Activated T-cell treated with anti-CD3 and anti-CD28 coated beads for 24 hours (primary cell): ENCODE data around the gene MCM10.
"Not testable (repeated sequence)": the region's sequence is repeated elsewhere in the genome, so short reads cannot be mapped to it uniquely, and the experiment has no call there.

Experiments
- DNase-seq: peaks from one replicate; pipeline ENCODE4 v3.0.0-alpha.2; 2020; ENCODE audit warnings: low read depth

The MCM10 gene

GRCh38 chr10:13221572-13221971 is 60.2 kb downstream of the MCM10 start:
- no peak for DNase-seq

- no peak for DNase-seq
Measured at GRCh38 chr10:13222151-13222550, 60.8 kb downstream of the MCM10 start.

DNA sequence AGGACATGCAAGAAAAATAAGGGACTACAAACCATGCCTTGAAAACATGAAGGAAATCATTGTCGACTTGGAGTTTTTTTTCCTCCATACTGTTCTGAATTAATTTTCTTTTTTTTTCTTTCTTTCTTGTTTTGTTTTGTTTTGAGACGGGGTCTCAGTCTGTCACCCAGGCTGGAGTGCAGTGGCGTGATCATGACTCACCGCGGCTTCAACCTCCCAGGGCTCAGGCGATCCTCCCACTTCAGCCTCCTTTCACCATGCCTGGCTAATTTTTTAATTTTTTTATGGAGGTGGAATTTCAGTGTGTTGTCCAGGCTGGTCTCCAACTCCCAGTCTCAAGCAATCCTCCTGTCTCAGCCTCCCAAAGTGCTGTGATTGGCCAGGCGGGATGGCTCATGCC is 61.2 kb downstream of the MCM10 start:
- no peak for DNase-seq

GRCh38 chr10:13223241-13223640 is 61.9 kb downstream of the MCM10 start:
- no peak for DNase-seq

GRCh38 chr10:13224210-13224995 is 63.0 kb downstream of the MCM10 start:
- DNase-seq, result no peak

- DNase-seq, result no peak
Measured at GRCh38 chr10:13225601-13226000, 64.2 kb downstream of the MCM10 start.

GRCh38 chr10:13227031-13227430 is 65.7 kb downstream of the MCM10 start:
- DNase-seq, result no peak

- no peak for DNase-seq
Measured at GRCh38 chr10:13231190-13231589, 69.8 kb downstream of the MCM10 start.

GRCh38 chr10:13231808-13232207 is 70.5 kb downstream of the MCM10 start:
- DNase-seq, result no peak

DNA sequence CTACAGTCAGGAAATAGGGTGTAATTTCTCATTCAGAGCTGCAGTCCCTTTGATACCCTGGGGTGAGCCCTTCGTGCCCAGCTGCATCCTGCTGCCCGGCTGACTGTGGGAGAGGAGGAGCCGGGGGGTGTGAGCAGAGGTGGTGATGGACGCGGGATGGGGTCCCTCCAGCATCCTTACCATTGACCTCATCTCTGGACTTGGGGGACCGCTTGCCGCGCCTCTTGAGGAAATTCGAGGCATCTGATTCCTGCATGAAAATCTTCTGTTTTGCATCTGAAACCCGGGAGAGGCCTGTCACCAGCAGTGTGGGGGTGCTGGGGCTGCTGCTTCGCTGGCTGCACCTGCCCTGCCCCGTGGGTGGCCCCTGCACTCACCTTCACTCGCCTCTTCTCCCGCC is 72.0 kb downstream of the MCM10 start:
- DNase-seq, result no peak

DNA sequence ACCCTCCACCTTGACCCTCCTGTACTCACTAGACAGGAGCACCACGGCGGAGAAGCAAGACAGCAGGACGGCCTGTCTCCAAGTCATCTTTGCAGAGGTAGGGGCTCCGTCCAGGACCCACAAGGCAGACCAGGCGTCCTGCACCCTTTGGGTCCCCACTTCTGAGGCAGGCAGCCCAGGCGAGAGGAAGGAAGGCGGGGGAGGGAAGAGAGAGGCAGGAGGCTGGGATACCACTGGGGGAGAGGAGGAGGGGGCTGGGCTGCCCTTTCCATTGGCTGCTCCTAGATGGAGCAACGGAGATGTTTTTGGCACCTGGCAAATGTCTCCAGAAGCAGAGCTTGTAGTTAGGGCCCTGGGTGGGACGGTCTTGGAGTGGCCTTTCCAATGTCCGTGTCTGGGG is 72.8 kb downstream of the MCM10 start, which contains the start of gene UCMA:
UCMA (minus strand) TSS at position 203 of the 400 bp plus-strand sequence; CDS start at position 87, 116 bp downstream.
- no peak for DNase-seq

- not testable (repeated sequence) for DNase-seq
Measured at GRCh38 chr10:13234736-13235135, 73.4 kb downstream of the MCM10 start.

- DNase-seq, result no peak
Measured at GRCh38 chr10:13236638-13237037, 75.3 kb downstream of the MCM10 start.

GRCh38 chr10:13238271-13239077 is 77.1 kb downstream of the MCM10 start:
- no peak for DNase-seq

- no peak for DNase-seq
Measured at GRCh38 chr10:13239923-13240322, 78.6 kb downstream of the MCM10 start.

- DNase-seq, result no peak
Measured at GRCh38 chr10:13241613-13242012, 80.3 kb downstream of the MCM10 start.

DNA sequence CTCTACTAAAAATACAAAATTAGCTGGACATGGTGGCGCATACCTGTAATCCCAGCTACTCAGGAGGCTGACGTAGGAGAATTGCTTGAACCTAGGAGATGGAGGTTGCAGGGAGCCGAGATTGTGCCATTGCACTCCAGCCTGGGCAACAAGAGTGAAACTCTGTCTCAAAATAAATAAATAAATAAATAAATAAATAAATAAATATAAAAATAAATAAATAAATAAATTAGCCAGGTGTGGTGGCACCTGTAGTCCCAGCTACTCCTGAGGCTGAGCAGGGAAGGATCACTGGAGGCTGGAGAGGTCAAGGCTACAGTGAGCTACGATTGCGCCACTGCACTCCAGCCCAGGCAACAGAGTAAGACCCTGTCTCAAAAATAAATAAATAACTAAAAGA is 80.9 kb downstream of the MCM10 start:
- not testable (repeated sequence) for DNase-seq

DNA sequence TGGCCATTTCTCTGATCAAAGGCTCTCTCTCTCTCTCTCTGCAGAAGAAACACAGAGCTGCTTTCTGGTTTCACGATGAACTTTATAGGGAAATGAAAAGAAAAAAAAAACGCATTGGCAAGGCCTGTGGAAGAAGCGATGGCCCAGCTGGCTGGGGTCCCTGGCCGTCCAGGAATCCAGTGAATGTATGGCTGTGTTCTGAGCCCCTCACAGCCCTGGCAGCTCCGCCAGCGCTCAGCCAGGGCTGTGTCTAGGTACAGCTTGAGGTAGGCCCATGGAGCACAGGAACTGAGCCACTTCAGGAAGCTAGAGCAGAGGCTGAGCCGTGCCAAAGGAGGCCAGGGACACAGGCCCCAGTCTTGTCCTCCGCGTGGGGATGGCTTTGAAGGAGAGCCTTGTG is 85.9 kb downstream of the MCM10 start:
- no peak for DNase-seq

DNA sequence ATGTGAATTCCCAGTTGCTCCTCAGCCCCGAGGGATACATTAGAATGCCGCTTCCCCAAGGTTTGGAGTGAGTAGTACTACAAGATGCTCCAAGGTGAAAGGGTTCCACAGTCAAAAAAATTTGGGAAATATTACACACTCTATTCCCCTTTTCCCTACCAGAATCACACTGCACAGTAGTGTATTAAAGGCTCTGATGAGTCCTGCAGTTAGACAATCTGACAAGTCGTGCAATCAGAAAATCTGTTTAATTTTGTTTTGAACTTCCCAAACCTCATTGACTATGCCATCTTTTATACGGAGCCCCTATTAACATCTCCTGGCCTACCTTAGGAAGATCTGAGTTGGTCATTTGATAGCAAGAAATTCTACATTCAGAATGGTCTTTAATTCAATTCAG is 86.4 kb downstream of the MCM10 start:
- no peak for DNase-seq

DNA sequence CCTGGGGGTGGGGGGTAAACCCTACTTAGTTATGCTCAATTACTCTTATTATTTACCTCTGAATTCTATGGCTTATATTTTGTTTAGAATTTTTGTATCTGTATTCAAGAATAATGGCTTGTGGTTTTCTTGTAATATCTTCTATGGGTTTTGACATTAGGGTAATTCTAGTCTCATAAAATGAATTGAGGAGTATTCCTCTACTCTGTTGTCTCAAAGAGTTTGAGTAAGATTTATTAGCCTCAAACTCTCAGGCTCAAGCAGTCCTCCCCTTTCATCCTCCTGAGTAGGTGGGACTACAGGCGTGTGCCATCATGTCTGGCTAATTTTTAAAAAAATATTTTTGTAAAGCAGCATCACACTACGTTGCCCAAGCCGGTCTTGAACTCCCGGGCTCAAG is 92.4 kb downstream of the MCM10 start:
- DNase-seq, result no peak

DNA sequence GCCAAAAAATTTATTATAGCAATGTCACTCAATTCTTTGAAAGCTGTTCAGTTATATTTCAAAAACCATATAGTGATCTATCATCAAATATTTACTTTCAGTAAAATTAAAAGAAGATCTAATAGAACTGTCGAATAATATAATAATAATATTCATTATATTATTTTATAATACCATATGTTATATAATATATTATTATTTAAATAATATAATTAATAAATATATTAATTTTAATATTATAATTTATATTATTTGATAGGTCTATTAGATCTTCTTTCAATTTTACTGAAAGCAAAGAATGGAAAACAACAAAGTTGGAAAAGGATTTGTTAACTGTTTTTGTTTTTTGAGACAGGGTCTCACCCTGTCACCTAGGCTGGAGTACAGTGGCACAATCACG is 95.3 kb downstream of the MCM10 start:
- no peak for DNase-seq

GRCh38 chr10:13257621-13258140 is 96.3 kb downstream of the MCM10 start:
- DNase-seq, result no peak
